GM21367 (cell line): ENCODE measurements around the gene UROD.

Experiments used
- ATAC-seq: cut with Tn5 transposase; IDR thresholded peaks from one replicate; pipeline ENCODE4 v1.9.1; 2021; ENCODE audit not compliant: unreplicated experiment

Gene UROD

GRCh38 chr1:45008076-45008475 is 4.0 kb upstream of the UROD start:
- ATAC-seq = no peak

GRCh38 chr1:45008516-45008915 is 3.5 kb upstream of the UROD start:
- no peak for ATAC-seq

- ATAC-seq = no peak
Observed at GRCh38 chr1:45009296-45009865, 2.7 kb upstream of the UROD start.

GRCh38 chr1:45009956-45010854 is 1.8 kb upstream of the UROD start:
- ATAC-seq = no peak

GRCh38 chr1:45010855-45011811 is 921 bp upstream of the UROD start, which contains the start of gene HECTD3:
Gene HECTD3, minus strand, starts transcription at chr1:45011324. Its CDS starts 67 bp downstream, at chr1:45011257.
- ATAC-seq = peak; percentile 51

GRCh38 chr1:45012639-45013278 is 705 bp downstream of the UROD start:
- no peak for ATAC-seq

- no peak for ATAC-seq
Observed at GRCh38 chr1:45013551-45014209, 1.6 kb downstream of the UROD start.

GRCh38 chr1:45014321-45015028 is 2.4 kb downstream of the UROD start:
- ATAC-seq = no peak

GRCh38 chr1:45015683-45016082 is 3.6 kb downstream of the UROD start:
- ATAC-seq = no peak

GRCh38 chr1:45016090-45016697 is 4.1 kb downstream of the UROD start:
- no peak for ATAC-seq

GRCh38 chr1:45016767-45017166 is 4.7 kb downstream of the UROD start:
- no peak for ATAC-seq

- ATAC-seq = peak; percentile 48
Observed at GRCh38 chr1:45018599-45019230, 6.7 kb downstream of the UROD start.

- ATAC-seq = no peak
Observed at GRCh38 chr1:45023663-45024062, 11.6 kb downstream of the UROD start.

- no peak for ATAC-seq
Observed at GRCh38 chr1:45026446-45026845, 14.4 kb downstream of the UROD start.

GRCh38 chr1:45032837-45033236 is 20.8 kb downstream of the UROD start:
- no peak for ATAC-seq

- no peak for ATAC-seq
Observed at GRCh38 chr1:45033356-45033755, 21.3 kb downstream of the UROD start.

GRCh38 chr1:45035631-45036301 is 23.7 kb downstream of the UROD start:
- ATAC-seq = no peak

GRCh38 chr1:45037456-45037855 is 25.4 kb downstream of the UROD start:
- no peak for ATAC-seq
